NB4 (cell line): Measurements from ENCODE around the gene IL1R2.

Source experiments
- POLR2A ChIP-seq: IDR thresholded peaks from 2 replicates; pipeline ENCODE4 v1.6.1; 2011; ENCODE audit warnings: mild to moderate bottlenecking; ENCODE audit not compliant: insufficient read length; ENCODE audit errors: extremely low read depth
- TF ChIP-seq, protein P1 (sequence below): IDR thresholded peaks from 2 replicates; pipeline ENCODE4 v1.6.1; 2011; ENCODE audit warnings: low read depth, low read length
- TF ChIP-seq, protein P2 (sequence below): IDR thresholded peaks from one replicate; pipeline ENCODE4 v1.5.1; 2012; ENCODE audit warnings: low read depth, low read length

DNA sequence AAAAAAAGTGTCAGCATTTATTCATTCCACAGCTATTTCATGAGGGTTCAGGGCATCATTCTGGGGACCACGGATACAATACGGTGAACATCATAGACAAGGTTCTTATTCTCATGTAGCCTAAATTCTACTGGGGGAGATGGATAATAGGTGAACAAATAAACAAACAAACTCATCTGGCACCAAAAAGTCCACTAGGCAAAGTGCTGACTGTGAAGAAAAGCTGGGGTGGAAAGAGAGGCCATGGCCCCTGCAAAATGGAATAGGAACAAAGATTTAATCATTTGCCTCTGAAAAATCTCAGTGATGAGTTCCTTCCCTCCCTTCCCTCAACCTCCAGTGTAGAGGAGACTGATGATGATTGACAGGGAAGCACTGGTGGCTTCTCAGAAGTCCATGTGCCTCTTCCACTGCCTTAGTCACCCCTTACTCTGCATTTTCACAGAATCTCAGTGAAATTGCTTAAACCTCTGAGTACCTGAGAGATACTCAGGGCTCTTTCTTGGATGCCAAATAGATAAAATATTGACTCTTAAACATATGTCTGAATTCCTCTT, 81.5 kb downstream of the IL1R2 start:
- TF ChIP-seq, protein P1, sequence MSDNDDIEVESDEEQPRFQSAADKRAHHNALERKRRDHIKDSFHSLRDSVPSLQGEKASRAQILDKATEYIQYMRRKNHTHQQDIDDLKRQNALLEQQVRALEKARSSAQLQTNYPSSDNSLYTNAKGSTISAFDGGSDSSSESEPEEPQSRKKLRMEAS: no peak
- TF ChIP-seq, protein P2, sequence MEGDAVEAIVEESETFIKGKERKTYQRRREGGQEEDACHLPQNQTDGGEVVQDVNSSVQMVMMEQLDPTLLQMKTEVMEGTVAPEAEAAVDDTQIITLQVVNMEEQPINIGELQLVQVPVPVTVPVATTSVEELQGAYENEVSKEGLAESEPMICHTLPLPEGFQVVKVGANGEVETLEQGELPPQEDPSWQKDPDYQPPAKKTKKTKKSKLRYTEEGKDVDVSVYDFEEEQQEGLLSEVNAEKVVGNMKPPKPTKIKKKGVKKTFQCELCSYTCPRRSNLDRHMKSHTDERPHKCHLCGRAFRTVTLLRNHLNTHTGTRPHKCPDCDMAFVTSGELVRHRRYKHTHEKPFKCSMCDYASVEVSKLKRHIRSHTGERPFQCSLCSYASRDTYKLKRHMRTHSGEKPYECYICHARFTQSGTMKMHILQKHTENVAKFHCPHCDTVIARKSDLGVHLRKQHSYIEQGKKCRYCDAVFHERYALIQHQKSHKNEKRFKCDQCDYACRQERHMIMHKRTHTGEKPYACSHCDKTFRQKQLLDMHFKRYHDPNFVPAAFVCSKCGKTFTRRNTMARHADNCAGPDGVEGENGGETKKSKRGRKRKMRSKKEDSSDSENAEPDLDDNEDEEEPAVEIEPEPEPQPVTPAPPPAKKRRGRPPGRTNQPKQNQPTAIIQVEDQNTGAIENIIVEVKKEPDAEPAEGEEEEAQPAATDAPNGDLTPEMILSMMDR: no peak
- TF ChIP-seq POLR2A: no peak
